Hindlimb muscle (tissue), 1 donor: ENCODE results near the gene DLGAP3. TPM values are rescaled to one million over a fixed set of nuclear protein-coding genes. Genes with fewer than 3 reads are reported as not detected.

Source experiments
- DNase-seq: peaks from one replicate; pipeline ENCODE4 v3.0.0-alpha.2; 2013
- polyA plus RNA-seq: library from polyadenylated mRNA; unstranded; fragments of 120-200 nt; gene quantifications from one replicate; pipeline ENCODE4 v1.2.1, GENCODE V29; 2013; ENCODE audit not compliant: insufficient read length

Gene DLGAP3
- polyA plus RNA-seq, 1 donor: 0.45 TPM

- no peak for DNase-seq
These were observed 63.9 kb downstream of the DLGAP3 start for GRCh38 chr1:34865573-34865972.

- DNase-seq: no peak
These were observed 64.7 kb downstream of the DLGAP3 start for GRCh38 chr1:34864759-34865158.

GRCh38 chr1:34863501-34863900 lies 65.9 kb downstream of the DLGAP3 start:
- no peak for DNase-seq

- peak; percentile 94 for DNase-seq
These were observed 69.8 kb downstream of the DLGAP3 start, which contains the start of gene SMIM12 for GRCh38 chr1:34859446-34860200. SMIM12 (minus strand) TSS chr1:34859749; CDS start chr1:34855977, 3,772 bp downstream.

DNA sequence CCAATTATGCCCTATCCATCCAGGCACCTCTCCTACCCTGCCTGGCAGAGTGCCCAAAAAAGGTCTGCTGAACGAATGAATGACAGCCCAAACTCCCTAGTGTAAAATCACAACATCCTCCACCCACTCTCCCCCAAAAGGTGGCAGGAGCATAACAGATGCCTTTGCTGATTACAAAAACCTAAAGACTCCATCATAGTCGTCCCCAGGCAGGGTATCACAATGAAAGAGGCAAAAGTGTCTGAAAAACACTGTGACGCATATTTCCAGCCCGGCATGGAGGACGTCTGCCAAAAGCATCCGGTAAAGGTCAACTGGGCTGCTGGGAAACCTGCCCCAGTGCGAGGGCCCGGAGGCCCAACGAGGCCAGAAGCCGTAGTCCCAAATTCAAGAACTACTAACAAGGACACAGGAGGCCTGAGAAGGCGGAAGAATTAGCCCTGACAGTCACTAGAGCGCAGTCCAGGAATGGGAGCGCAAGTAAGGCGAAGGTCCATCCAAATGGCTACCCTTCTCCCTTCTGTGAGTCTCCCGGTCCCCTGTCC lies 70.5 kb downstream of the DLGAP3 start:
- no peak for DNase-seq

DNA sequence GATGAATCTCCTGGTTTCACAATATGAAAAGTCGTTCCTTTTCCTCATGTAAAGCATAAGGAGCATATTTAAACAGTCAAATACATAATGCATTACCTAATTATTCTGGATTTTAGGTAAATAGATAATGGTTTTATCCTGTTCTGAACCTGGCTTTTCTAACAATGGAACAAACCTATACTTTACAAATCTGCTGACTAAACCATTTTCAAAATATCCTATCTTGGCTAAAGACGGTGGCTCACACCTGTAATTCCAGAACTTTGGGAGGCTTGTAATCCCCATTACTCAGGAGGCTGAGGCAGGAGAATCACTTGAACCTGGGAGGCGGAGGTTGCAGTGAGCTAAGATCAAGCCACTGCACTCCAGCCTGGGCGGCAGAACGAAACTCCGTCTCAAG lies 72.8 kb downstream of the DLGAP3 start:
- DNase-seq: no peak

- DNase-seq: peak; percentile 55
These were observed 76.7 kb downstream of the DLGAP3 start for GRCh38 chr1:34852677-34853217.

DNA sequence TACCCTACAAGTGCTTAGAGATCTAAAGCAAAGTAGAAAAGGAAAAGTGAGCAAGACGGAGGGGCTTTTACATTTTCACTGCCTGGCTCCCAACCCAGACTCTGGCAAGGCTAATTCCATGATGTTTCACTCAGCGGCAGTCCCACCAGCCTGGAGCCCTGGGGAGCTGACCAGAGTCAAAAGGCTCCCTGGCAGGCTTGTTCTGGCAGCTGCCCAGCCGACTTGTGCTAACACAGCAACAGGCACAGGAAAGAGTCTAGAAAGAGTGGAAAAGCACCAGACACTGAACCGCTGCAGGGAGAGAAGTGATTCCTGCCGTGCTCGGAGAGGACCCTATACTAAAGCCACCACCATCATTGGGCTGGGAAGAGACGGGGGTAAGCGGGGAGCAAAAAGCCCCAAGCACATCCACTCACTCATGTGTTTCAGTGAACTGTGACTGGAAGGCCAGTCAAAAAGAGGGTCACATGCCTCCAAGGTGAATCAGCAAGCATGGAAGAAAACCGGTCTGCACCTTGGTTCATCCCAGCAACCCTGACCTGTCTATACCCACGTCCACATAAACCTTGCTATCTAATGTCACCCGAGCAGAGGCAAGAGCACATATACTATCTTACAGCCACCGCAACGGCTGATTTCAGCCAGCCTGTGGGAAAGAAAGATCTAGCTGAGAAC lies 77.9 kb downstream of the DLGAP3 start:
- DNase-seq: no peak

DNA sequence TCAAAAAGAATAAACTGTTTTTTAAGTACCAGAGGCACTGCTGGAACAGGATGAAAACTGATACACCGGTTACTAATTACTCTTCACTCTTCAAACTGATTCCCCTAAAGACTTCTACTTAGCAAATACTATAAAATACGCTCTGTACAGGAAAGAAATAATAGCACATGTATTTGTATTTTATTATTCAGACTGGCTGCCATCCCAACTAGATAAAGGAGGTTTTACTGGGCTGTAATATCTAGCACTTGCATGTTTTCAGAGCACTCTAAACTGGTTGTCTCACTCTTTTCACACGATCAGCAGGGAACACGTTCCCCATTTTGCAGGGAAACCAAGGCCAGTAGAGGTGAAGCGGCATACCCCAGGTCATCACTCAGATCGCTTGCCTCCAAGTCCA lies 79.1 kb downstream of the DLGAP3 start:
- DNase-seq: no peak

GRCh38 chr1:34847094-34847493 lies 82.4 kb downstream of the DLGAP3 start:
- no peak for DNase-seq

DNA sequence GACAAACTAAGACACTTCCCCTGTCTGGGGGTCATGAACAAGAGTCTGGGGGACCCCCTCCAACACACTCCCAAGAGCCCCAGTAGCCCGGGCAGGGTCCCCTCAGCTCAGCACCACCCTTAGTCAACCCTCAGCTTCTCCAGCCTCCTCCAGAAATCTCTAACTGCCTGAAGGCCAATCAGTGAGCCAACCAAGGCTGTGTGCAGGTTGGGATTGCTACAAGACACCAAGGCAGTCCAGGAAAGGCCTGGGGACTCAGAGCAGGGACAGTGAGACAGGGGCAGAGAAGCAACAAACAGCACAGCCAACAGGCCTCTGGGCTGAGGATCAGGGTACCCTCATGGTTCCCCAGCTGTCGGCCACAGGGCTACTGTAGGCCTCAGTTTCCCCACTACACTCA lies 83.2 kb downstream of the DLGAP3 start:
- no peak for DNase-seq

DNA sequence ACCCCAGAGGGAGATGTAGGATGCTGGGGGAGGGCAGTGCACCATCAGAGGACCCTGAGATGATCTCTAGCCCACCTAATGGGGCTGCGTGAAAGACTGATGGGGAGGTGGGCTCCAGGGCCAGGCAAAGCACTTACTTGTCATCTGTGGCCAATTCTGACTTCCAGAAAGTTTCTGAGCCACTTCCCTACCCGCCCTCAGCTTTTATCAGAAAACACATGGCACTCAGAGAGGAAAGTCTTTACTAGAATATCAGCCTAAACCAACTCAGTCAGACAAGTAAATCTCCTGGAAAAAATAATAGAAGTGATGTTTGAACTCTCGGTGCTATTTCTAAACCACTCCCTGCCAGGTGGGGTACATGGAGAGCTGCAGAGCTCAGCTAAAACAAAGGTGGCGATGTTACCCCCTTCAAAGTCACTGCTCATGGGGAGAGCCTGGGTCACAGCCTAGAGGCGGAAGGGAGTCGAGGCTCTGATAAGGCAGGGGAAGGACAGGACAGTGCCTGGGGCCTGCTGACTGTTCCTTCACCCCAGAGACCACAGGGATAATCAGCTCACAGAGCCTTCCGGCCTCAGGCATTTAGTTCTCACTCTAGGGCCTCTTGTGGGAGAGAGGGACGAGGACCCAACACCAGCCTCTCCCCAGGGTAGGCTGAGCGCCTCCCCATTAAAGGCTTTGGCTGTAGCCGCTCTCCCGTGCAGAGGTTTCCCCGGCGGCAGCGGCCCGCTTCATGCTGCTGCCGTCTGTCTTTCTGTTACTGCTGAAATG lies 84.1 kb downstream of the DLGAP3 start:
- DNase-seq: no peak

- no peak for DNase-seq
These were observed 85.2 kb downstream of the DLGAP3 start for GRCh38 chr1:34844252-34844634.

DNA sequence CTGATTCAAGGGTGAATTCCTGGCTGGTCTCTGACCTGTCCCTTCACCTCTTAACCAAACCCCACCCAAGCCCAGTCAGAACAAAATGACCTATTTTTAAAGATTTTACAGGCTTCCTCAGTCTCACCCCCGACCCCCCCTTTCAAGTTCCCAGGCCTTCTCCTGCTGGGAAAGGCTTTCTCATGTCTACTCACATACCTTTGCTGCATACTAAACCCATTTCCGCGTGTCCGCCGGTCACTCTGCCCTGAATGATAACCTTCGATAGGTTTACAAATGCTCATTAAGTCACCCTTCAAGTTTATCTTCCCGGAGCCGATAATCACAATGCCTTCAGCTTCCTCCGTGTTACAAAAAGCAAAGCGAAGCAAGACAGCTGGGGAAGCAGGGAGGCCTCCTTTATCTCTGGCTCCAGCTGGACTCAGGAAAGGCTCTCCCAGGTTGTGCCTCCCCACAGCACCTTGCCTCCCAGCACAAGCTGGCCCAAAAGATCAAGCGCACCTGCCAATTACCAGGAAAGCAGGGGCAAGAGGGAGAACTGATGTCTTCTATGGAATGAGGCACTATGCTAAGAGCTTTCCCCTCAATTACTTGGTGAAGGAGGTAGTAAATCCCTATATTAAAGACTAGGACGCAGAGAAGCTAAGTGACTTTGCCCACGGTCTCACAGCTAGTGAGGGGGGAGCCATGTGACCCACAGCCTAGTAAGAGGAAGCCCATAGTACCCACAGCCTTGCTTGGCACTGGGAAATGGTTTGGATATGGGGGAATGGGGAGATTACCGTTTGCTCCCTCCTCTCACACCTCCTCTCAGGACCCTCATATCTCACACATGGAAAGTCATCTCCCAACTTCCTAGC lies 85.8 kb downstream of the DLGAP3 start:
- DNase-seq: no peak

- no peak for DNase-seq
These were observed 86.5 kb downstream of the DLGAP3 start for GRCh38 chr1:34842952-34843371.

DNA sequence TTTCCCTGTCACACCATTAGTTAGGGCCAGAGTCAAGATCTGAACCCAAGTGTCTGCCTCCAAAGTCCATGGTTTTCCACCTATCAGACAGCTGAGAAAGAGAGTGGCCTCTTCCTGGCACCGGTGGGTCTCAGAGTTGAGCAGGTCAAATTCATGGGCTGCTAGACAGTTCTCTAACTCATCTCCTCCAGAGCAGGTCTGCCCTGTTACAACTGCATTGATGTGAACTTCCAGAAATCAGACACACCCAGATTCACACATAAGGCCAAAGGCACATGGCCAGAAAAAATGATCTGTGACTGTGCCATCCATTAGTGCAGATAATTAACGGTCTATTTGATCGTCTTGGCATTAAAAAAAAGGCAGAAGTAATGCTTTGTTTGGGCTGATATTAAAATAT lies 87.4 kb downstream of the DLGAP3 start:
- no peak for DNase-seq

DNA sequence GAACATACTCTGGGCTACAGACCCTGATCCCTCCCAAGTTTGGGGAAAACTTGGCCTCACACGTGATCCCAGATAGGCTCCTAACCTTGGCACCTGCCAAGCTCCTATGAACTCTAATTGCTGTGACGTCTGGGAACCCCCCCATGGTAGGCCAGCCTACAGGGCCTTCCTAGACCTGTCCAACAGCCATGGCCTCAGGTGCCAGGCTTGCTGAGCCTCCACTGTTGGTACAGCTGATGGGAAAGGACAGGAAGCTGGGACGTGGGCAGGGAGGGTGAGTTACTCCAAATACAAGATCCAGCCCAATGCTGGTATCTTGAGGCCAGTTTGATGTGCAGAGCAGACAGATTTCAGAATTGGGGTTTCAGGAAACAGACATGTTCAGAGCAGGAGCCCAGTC lies 89.0 kb downstream of the DLGAP3 start:
- DNase-seq: no peak

DNA sequence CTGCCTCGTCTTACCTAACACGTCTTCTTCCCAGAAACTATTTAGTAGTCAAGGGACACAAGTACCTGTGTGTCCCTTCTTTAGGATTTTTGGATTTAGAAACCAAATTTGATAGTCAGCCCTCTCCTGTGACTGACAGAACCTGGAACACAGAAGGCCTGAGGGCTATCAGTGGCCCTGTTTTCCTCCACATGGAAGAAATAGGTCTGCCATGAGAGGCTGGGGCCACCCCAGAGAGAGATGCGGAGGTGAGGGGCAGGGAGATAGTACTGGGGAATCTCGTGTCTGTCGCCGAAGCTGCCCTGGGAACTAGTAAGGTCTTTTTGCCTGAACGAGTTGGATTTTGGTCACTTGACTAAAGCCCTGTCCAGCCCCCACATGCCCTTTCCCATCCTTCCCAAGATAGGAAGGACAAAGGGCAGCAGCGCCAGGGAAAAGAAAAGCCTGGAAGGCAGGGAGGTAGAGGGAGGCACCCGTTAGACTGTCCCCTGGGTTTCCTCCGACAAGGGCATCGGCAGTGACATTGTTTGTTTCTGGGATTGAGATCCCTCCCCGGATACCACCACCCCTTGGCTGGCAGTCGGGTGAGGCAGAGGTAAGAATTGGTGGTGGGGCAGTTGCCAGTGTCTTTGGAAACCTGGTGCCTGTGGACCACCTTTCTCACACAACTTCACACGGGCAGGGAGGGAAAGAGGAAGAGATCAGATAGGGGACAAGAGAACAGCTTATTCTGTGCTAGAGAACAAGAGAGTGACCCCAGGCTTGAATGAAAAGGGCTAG lies 89.7 kb downstream of the DLGAP3 start:
- DNase-seq: no peak

DNA sequence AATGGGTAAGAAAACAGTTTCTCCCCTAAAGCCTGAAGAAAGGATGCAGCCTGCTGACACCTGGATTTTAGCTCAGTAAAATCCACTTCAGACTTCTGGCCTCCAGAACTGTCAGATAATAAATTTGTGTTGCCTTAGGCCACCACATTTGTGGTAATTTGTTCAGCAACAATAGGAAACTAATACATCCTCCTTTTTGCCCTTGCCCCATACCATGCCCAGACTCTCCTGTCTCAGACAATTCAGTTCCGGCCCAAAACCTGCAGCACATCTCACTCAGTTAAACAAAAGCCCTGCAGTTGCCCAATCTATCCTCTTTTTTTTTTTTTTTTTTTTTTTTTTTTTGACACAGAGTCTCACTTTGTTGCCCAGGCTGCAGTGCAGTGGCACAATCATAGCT lies 95.7 kb downstream of the DLGAP3 start:
- DNase-seq: no peak

DNA sequence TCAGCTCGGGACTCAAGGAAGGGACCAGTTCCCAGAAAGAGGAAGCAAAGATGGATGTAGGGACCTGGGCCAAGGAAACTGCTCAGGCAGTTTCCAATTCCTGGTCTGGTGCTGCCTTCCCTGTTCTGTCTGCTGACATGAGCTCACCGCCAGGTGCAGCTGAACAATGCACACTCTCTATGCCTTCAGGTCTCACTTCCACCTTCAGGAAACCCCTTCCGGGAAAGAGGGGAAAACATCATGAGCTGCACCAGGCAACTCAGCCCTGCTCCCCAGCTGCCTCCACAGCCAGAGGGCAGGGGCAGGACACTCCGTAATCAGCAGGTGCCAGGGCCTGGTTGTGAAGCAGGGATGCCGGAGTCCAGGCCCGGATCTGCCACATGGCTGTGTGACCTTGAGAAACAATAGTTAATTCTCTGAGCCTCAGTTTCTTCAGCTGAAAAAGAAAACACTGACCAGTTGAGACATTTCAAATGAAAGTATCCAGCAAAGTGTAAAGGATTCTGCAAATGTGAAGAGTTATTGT lies 97.7 kb downstream of the DLGAP3 start:
- DNase-seq: no peak

GRCh38 chr1:34829250-34829649 lies 100.2 kb downstream of the DLGAP3 start:
- DNase-seq: no peak
